Neural crest cell (in vitro differentiated cells): ENCODE measurements around the gene ZNF292. TPM values are rescaled to one million over a fixed set of nuclear protein-coding genes. Genes with fewer than 3 reads are reported as not detected.

Experiments
- DNase-seq: peaks from one replicate; pipeline ENCODE4 v3.0.0; 2021; ENCODE audit warnings: low read depth, mixed read lengths, low spot score
- H3K27ac Mint-ChIP-seq: one replicate; pipeline ENCODE4 v1.8.0; 2021; ENCODE audit warnings: mild to moderate bottlenecking, mixed read lengths; ENCODE audit not compliant: unreplicated experiment
- H3K27me3 Mint-ChIP-seq: 2 replicates; pipeline ENCODE4 v1.8.0; 2021; ENCODE audit warnings: low read depth, mild to moderate bottlenecking, mixed read lengths
- H3K36me3 Mint-ChIP-seq: 2 replicates; pipeline ENCODE4 v1.8.0; 2021; ENCODE audit warnings: low read depth, mild to moderate bottlenecking, mixed read lengths
- H3K4me1 Mint-ChIP-seq: 2 replicates; pipeline ENCODE4 v1.8.0; 2021; ENCODE audit warnings: mixed read lengths
- H3K4me3 Mint-ChIP-seq: one replicate; pipeline ENCODE4 v1.8.0; 2021; ENCODE audit warnings: mild to moderate bottlenecking, mixed read lengths
- H3K9me3 Mint-ChIP-seq: 2 replicates; pipeline ENCODE4 v1.8.0; 2021; ENCODE audit warnings: mixed read lengths
- total RNA-seq: library from RNA; stranded (reverse); gene quantifications from 2 replicates; pipeline ENCODE4 v1.2.1, GENCODE V29; 2021
- TF ChIP-seq, protein P1 (sequence below): fragments of 200-600 bp; sonication (generic); conservative IDR thresholded peaks from 2 replicates; pipeline ENCODE4 v1.5.0; 2021; ENCODE audit warnings: antibody characterized with exemption, mild to moderate bottlenecking

ZNF292 gene
- total RNA-seq, 1 donor from 2014 or later: 55.2 TPM

DNA sequence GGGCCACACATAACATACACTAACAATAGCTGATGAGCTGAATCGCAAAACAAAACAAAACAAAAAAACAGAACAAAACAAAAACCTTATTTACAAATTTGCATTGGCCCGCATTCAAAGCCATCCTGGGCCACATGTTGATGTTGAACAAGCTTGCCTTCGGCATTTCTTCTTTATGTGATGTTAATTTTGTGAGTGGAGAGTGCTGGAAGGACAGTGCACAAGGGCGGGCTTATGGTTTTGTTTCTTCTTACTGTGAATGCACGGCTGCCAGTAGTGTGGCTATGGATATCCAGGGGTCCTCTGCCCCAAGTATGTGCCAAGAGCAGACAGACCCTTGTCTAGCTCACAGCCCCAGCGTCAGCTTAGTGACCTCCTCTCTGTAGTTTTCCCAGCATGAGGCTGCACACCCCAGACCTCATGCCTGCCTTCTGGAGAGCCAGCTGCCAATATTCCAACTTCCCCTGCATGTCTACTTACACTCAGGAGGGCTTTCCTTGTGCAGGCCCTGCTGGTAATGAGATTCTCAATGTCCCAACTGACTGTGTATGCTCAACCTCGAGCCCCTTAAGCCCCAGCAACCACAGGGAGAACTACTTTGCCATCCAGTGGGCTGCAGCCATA, 24.9 kb downstream of the ZNF292 start:
- Mint-ChIP-seq H3K36me3 (peaks cover 20% of the 10 kb centered on the region), H3K27me3 (no peaks in the 10 kb centered on the region), H3K9me3 (peaks cover 2% of the 10 kb centered on the region), H3K4me3 (no peak overlapping the region), H3K4me1 (peaks cover 16% of the 10 kb centered on the region), H3K27ac (peak overlapping the region; percentile 35)
- TF ChIP-seq, protein P1, sequence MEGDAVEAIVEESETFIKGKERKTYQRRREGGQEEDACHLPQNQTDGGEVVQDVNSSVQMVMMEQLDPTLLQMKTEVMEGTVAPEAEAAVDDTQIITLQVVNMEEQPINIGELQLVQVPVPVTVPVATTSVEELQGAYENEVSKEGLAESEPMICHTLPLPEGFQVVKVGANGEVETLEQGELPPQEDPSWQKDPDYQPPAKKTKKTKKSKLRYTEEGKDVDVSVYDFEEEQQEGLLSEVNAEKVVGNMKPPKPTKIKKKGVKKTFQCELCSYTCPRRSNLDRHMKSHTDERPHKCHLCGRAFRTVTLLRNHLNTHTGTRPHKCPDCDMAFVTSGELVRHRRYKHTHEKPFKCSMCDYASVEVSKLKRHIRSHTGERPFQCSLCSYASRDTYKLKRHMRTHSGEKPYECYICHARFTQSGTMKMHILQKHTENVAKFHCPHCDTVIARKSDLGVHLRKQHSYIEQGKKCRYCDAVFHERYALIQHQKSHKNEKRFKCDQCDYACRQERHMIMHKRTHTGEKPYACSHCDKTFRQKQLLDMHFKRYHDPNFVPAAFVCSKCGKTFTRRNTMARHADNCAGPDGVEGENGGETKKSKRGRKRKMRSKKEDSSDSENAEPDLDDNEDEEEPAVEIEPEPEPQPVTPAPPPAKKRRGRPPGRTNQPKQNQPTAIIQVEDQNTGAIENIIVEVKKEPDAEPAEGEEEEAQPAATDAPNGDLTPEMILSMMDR: no peak
- DNase-seq: no peak

DNA sequence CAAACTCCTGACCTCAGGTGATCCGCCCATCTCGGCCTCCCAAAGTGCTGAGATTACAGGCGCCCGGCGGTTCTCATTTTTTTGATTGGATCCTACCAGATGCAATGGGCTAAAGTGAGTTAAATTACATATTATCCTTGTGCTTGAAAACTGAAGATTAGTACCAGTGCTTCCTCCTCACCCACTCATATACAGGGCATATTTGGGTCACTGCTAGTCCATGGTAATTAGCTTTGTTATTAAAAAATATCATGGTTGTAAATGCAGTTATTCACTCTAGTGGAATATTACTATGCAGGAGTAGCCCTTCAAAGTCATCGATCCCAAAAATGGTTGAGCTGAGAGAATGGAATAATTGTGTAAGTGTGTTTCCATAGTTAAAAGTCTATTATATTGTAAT, 26.5 kb downstream of the ZNF292 start:
- H3K36me3 Mint-ChIP-seq: peaks cover 14% of the 10 kb centered on the region
- H3K4me1 Mint-ChIP-seq: peaks cover 10% of the 10 kb centered on the region
- peaks cover 2% of the 10 kb centered on the region for H3K9me3 Mint-ChIP-seq
- no peak overlapping the region for H3K4me3 Mint-ChIP-seq
- TF ChIP-seq, protein P1: no peak
- no peak for DNase-seq
- H3K27me3 Mint-ChIP-seq: no peaks in the 10 kb centered on the region
- no peak overlapping the region for H3K27ac Mint-ChIP-seq

DNA sequence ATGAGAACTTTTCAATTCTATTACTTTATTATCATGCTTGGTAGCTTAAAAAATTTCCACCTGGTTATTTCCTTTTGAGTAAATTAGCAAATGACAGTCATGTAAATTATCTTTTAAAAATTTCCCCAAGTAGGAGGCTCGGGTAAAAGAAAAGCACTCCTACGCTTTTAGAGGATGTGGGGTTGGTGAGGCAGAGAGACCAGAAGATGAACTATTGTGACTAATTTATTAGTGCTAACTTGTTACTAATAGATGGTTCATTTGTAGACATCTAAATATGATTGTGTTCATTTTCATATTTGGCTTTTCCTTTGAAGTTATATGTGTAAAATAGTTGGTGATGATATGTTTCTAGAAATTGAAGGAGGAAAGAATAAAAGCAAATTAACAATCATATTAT, 27.0 kb downstream of the ZNF292 start:
- Mint-ChIP-seq H3K9me3 (peaks cover under 1% of the 10 kb centered on the region), H3K36me3 (peaks cover 11% of the 10 kb centered on the region), H3K4me1 (peaks cover 10% of the 10 kb centered on the region), H3K27ac (no peak overlapping the region), H3K4me3 (no peak overlapping the region), H3K27me3 (no peaks in the 10 kb centered on the region)
- DNase-seq: no peak
- TF ChIP-seq, protein P1: no peak

DNA sequence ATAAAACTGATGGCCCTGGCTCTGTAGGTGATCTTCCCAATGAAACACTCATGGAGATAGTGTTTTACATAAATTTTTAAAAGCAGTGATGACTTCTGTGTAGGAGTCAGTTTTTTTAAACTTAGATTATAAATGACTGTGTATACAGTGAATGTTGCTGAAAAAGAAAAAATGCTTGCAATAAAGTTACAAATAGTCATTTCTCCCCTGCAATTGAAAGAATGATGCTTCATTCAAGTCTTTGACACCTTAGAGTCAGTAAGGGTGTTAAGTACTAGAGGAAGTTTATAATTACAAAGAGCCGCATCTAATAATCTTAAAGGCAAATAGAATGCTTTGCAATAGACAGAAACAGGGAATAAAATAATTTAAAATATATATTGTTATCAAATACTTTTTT, 27.6 kb downstream of the ZNF292 start:
- Mint-ChIP-seq H3K9me3 (no peaks in the 10 kb centered on the region), H3K36me3 (peaks cover 6% of the 10 kb centered on the region), H3K4me3 (no peak overlapping the region), H3K27me3 (no peaks in the 10 kb centered on the region), H3K4me1 (peaks cover 10% of the 10 kb centered on the region), H3K27ac (no peak overlapping the region)
- DNase-seq: no peak
- TF ChIP-seq, protein P1: no peak

DNA sequence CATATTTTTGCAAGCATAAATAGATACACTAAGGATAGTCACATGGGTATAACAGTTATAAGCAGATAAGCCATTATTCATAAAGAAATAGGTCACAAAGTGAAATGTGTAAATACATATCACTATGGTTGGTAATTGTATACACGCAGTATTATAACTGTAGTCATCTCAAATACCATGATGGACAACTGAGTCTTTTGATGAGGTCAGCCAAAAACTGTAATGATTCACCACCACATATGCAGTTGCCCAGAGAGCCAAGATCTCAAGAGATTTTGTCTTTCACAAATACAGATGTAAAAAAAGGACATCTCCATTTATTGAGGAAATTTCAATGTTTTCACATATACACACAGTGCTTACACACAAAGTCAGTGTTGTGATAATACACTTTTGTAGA, 28.3 kb downstream of the ZNF292 start:
- Mint-ChIP-seq H3K27ac (no peak overlapping the region), H3K36me3 (peaks cover 3% of the 10 kb centered on the region), H3K4me1 (peaks cover 10% of the 10 kb centered on the region), H3K9me3 (no peaks in the 10 kb centered on the region), H3K4me3 (no peak overlapping the region), H3K27me3 (no peaks in the 10 kb centered on the region)
- DNase-seq: no peak
- TF ChIP-seq, protein P1: no peak
